ENCODE results near the gene NBR1.
"Not testable (repeated sequence)": the region's sequence is repeated elsewhere in the genome, so short reads cannot be mapped to it uniquely, and the experiment has no call there.

NBR1 gene, protein sequence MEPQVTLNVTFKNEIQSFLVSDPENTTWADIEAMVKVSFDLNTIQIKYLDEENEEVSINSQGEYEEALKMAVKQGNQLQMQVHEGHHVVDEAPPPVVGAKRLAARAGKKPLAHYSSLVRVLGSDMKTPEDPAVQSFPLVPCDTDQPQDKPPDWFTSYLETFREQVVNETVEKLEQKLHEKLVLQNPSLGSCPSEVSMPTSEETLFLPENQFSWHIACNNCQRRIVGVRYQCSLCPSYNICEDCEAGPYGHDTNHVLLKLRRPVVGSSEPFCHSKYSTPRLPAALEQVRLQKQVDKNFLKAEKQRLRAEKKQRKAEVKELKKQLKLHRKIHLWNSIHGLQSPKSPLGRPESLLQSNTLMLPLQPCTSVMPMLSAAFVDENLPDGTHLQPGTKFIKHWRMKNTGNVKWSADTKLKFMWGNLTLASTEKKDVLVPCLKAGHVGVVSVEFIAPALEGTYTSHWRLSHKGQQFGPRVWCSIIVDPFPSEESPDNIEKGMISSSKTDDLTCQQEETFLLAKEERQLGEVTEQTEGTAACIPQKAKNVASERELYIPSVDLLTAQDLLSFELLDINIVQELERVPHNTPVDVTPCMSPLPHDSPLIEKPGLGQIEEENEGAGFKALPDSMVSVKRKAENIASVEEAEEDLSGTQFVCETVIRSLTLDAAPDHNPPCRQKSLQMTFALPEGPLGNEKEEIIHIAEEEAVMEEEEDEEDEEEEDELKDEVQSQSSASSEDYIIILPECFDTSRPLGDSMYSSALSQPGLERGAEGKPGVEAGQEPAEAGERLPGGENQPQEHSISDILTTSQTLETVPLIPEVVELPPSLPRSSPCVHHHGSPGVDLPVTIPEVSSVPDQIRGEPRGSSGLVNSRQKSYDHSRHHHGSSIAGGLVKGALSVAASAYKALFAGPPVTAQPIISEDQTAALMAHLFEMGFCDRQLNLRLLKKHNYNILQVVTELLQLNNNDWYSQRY

DNA sequence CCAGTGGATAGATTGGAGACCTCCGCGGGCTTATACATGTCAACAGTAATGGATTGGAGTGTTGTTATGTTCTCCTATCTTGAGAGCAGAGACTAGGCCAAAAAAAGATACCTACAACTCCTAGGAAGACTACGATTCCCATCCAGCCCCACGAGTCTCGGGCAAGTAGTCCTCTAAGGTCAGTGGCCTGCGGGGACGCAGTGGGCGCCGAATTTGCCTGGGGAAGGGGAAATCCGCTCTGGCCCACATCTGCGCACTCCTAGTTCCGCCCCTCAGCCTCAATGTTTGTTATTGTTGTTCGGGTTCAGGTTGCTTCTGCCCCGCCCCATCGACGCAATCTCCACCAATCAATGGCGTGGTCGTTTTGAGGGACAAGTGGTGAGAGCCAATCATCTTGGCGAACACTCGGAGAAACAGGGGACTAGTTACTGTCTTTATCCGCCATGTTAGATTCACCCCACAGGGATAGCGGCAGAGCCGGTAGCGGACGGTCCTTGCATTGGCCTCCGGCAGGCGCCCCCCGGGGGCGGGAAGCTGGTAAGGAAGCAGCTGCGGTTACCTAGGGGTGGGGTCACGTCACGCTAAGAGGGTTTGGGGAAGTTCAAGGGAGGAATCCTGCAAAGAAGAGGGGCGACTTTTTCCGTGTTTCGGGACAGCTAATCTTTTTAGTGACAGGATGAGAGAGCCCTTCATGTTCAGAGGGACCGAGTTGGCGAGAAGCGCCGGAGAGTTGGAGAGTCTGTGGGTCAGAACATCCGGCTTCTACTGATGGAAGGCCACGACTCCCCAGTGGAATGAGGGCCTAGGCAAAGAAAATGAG lies at the start of gene NBR1:
TSS of gene NBR1 (plus strand) at position 449 of the 820 bp plus-strand sequence. CDS start 4,586 bp downstream, outside the sequence.
- DNase-seq = no peak

DNA sequence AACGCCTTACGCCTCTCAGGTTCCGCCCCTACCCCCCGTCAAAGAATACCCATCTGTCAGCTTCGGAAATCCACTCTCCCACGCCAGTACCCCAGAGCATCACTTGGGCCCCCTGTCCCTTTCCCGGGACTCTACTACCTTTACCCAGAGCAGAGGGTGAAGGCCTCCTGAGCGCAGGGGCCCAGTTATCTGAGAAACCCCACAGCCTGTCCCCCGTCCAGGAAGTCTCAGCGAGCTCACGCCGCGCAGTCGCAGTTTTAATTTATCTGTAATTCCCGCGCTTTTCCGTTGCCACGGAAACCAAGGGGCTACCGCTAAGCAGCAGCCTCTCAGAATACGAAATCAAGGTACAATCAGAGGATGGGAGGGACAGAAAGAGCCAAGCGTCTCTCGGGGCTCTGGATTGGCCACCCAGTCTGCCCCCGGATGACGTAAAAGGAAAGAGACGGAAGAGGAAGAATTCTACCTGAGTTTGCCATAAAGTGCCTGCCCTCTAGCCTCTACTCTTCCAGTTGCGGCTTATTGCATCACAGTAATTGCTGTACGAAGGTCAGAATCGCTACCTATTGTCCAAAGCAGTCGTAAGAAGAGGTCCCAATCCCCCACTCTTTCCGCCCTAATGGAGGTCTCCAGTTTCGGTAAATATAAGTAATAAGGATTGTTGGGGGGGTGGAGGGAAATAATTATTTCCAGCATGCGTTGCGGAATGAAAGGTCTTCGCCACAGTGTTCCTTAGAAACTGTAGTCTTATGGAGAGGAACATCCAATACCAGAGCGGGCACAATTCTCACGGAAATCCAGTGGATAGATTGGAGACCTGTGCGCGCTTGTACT lies 45.7 kb upstream of the NBR1 start, which contains the start of gene BRCA1:
TSS of gene BRCA1 (minus strand) at position 232 of the 834 bp plus-strand sequence. CDS start 1,268 bp downstream, outside the sequence.
- DNase-seq = no peak

DNA sequence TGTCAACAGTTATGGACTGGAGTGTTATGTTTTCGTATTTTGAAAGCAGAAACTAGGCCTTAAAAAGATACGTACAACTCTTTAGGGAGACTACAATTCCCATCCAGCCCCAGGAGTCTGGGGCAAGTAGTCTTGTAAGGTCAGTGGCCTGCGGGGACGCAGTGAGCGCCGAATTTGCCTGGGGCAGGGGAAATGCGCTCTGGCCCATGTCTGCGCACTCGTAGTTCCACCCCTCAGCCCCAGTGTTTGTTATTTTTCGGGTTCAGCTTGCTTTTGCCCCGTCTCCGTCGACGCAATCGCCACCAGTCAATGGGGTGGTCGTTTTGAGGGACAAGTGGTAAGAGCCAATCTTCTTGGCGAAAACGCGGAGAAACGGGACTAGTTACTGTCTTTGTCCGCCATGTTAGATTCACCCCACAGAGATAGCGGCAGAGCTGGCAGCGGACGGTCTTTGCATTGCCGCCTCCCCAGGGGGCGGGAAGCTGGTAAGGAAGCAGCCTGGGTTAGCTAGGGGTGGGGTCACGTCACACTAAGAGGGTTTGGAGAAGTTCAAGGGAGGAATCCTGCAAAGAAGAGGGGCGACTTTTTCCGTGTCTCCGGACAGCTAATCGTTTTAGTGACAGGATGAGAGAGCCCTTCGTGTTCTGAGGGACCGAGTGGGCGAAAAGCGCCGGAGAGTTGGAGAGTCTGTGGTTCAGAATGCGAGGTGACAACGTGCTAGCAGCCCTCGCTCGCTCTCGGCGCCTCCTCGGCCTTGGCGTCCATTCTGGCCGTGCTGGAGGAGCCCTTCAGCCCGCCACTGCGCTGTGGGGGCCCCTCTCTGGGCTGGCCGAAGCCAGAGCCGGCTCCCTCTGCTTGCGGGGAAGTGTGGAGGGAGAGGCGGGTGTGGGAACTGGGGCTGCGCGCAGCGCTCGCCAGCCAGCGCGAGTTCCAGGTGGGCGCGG lies 44.8 kb upstream of the NBR1 start:
- DNase-seq = no peak

DNA sequence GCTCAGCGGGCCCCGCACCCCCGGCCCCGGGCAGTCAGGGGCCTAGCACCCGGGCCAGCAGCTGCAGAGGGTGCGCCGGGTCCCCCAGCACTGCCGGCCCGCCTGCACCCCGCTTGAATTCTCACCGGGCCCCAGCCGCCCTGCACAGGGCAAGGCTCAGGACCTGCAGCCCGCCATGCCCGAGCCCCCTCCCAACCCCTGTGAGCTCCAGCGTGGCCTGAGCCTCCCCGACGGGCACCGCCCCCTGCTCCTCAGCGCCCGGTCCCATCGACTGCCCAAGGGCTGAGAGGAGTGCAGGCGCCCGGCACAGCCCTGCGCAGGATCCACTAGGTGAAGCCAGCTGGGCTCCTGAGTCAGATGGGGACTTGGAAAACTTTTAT lies 44.1 kb upstream of the NBR1 start:
- DNase-seq = no peak

DNA sequence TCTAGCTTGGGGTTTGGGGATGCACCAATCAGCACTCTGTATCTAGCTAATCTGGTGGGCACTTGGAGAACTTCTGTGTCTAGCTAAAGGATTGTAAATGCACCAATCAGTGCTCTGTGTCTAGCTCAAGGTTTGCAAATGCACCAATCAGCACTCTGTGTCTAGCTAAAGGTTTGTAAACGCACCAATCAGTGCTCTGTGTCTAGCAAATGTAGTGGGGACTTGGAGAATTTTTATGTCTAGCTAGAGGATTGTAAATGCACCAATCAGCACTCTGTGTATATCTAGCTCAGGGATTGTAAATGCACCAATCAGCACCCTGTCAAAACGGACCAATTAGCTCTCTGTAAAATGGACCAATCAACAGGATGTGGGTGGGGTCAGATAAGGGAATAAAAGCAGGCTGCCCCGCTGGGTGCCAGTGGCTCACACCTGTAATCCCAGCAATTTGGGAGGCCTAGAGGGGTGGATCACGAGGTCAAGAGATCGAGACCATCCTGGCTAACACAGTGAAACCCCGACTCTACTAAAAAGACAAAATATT lies 43.6 kb upstream of the NBR1 start:
- DNase-seq = not testable (repeated sequence)

DNA sequence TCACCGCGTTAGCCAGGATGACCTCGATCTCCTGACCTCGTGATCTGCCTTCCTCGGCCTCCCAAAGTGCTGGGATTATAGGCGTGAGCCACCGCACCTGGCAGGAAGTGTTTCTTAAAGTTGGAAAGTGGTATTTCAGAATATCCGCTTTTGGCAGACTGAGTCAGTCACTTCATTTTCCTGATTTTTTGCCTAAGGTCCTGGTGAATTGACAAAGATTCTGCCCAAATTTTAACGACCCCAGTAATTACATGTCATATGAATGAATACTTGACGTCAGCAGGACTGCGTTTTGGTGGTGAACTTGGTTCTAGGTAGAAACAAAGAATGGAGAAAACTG lies 41.4 kb upstream of the NBR1 start:
- DNase-seq = no peak

DNA sequence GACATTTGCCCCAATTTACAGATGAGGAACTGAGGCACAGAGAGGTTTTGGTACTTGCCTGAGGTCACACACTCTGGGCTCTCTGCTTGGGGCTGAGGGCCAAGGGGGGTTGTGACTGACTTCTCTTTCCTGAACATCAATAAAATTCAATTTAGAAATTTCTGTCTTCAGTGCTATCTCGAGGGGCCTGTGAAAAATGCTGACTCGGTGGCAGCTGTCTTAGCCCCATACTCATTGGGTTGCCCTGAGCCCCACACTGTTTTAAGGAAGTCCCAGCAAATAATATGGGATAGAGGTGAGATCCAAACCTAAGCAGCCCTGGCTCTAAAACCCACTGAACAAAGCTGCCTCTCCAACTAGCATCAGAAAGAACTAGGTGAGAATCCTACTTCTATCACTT lies 38.9 kb upstream of the NBR1 start:
- no peak for DNase-seq

DNA sequence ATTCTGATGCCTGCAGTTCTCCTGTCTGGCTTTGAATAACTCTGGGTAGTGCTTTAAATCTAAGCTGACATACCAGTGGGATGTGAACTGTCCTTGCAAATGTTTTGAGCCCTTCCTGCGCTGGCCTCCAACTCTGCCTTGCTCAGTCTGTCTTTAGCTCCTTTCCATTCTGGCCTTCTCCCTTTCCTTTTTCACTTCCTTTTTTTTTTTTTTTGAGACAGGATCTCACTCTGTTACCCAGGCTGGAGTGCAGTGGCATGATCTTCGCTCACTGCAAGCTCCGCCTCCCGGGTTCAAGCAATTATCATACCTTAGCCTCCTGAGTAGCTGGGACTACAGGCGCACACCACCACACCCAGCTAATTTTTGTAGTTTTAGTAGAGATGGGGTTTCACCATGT lies 37.6 kb upstream of the NBR1 start:
- DNase-seq = not testable (repeated sequence)

DNA sequence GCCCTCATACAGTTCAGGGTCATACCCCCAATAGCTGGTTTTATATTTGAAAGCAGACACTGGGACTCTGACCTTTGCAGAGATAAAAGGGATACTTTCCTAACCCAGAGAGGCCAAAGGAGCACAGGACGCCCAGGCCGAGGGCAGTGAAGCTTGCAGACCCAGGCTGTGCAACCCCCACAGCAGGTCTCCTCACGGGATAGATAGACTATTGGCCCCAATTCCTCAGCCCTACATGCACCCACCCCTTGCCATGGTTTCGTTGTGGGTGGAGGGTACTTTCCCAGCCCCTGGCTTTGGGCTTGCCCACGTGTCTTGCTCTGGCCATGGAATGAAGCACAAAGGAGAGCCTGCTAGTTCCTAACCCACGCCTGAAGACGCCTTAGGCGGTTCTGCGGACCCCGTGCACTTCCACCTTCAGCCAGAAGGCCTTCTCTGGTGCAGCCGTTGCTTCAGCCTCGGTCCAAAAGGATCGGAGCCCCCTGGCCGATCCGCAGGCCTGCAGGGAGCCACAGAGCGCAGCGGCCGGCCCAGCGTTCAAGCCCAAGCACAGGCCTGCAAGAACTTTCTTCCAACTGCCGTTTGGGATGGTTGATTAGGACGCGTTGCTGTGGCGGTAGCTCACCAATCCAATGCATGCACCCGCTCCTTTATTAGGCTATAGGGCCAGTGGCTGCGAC lies 36.1 kb upstream of the NBR1 start:
- DNase-seq = no peak

DNA sequence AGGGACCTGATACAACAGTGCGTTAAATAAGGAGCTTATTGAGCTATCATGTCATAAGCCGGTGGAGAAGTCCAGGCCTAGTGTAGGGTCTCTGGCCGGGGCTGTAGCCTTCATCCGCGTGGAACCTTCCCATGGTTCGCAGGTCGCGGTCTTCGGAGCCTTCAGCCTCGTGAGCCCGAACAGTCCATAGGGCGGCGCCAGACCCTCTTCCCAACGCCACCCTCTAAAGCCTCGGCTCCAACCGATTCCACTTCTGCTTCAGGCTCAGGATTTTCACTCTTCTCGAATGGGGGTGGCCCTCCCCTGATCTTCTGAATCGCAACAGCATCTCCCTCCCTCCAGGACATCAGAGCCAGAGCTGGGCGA lies 35.6 kb upstream of the NBR1 start:
- no peak for DNase-seq

DNA sequence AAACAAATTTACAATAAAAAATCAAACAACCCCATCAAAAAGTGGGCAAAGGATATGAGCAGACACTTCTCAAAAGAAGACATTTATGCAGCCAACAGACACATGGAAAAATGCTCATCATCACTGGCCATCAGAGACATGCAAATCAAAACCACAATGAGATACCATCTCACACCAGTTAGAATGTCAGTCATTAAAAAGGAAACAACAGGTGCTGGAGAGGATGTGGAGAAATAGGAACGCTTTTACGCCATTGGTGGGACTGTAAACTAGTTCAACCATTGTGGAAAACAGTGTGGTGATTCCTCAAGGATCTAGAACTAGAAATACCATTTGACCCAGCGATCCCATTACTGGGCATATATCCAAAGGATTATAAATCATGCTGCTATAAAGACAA lies 34.4 kb upstream of the NBR1 start:
- DNase-seq = not testable (repeated sequence)

DNA sequence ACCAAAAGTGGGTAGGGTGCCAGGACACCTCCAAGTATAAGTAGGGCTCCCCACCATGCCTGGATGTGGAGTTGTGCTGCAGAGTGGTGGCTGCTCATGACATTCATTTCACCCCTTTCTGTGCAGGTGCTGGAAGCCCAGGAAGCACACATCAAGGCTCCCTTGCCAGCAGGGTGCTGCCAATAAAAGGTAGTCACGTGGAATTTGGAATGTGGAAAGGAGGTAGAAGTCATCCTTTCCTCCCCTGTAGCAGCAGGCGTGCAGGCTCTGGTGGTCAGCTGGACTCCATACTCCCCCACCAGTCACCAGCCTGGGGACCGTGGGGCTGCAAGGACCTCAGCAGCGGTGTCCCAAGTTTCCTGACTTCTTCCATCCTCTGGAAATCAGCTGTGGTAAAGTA lies 32.5 kb upstream of the NBR1 start:
- not testable (repeated sequence) for DNase-seq

DNA sequence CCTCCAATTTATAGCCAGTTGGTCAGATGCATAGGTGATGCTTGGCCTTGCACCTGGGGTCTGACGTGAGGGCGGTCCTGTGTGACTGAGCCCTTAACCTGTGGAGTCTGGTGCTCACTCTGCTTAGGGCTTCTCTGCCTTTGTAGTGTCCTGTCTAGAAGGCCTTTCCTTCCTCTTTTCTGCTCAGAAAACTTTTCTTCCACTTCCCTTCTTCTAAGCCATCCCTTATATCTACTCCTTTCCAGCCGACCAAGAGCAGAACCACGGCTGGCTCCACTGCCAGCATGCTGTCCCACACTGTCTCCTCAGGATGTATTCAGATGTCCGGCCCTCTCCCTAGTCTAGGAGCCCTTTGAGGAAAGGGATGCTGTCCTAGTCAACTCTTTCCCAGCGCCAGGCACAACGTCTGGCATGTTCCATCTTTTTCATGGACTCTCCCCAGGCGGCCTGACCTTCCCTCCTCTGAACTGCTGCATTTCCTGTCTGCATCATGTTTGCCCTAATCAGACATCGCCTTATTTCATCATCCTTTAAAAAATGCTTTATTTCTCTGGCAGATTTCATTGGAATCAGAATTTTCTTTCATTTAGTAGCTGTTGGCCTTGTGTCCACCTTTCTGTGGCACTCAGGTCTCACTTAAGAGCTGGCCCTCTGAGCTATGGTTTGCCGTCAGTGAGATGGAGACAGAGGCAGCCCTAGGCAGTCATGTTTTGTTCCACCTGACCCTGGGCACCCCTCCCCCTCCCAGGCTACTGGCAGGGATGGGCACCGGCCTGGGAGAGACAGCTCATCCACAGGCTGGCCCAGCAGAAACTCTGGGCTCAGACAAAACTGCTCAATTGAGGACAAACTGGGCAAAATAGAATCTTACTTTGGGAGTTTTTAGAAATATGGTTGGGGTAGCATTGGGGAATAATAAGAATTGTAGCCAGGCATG lies 30.4 kb upstream of the NBR1 start:
- no peak for DNase-seq

DNA sequence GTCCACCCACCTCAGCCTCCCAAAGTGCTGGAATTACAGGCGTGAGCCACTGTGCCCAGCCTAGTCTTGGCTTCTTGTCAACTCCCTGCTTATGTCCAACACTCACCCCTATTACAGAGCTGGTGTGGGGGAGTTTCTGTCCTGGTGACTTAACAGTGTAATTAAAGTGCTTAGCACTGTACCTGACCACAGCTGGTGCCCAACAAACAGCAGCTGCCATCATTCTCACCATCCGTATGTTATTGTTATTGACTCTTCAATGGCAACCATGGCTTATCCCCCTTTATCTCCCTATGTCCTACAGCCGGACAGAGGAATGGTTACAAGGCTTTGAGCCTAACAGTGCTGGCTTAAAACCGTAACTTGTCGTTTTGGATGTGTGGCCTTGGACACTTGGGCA lies 28.9 kb upstream of the NBR1 start:
- DNase-seq = no peak

DNA sequence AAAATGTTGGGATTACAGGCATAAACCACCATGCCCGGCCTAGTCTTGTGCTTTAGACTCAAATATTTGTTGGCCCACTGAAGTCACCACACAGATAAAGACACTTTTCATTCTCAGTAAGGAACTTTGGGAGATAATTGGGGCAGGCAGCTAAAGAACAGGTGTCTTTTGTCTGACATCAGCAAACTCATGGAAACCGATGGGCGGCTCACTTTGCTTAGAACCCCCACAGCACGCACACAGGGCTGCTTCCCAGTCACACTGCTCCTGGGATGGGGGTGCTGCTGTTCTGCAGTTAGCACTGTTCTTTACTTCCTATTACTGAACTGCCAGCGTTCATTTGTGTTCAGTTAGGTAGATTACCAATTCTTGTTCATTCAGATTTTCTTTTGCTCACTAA lies 27.8 kb upstream of the NBR1 start:
- no peak for DNase-seq

DNA sequence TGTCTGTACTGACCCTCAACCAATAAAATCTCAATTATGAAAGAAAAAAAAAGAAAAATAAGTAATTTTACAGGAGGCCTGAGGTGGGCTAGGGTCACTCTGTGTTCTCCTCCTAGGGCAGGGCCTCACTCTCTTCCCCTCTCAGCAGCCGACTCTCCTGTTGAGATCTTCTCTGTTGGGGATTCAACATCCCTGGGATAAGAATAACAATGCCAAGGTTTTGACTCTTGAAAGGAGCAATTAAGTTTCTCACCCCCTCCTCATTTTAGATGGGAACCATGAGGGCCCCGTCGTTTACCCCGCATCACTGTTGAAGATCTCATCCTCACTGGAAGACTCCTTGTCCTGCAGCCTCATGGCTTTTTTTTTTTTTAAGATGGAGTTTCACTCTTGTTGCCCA lies 24.4 kb upstream of the NBR1 start:
- DNase-seq = no peak

DNA sequence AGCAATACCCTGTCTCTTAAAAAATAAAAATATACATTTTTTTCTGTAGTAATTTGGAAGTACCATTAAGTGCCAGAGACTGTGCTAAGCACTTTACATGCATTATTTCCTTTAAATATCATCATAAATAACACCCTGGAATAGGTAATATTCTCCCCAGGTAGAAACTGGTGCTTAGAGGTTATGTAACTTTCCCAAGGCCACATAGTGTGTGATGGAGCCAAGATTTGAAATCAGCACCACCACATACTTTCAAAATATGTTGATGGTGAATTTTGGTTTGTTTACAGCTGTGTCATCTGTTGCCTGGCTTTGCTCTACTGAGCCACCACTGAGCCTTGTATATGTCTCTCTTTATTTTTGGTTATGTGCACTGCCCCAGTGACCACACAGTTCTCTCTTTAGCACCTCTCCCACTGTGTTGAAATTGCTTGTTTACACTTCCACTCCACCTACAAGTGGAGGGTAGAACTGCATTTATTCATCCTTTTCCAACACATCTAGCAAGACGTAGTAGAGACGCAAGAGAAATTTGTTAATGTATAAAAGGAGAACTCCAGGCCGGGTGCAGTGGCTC lies 19.0 kb upstream of the NBR1 start:
- no peak for DNase-seq

DNA sequence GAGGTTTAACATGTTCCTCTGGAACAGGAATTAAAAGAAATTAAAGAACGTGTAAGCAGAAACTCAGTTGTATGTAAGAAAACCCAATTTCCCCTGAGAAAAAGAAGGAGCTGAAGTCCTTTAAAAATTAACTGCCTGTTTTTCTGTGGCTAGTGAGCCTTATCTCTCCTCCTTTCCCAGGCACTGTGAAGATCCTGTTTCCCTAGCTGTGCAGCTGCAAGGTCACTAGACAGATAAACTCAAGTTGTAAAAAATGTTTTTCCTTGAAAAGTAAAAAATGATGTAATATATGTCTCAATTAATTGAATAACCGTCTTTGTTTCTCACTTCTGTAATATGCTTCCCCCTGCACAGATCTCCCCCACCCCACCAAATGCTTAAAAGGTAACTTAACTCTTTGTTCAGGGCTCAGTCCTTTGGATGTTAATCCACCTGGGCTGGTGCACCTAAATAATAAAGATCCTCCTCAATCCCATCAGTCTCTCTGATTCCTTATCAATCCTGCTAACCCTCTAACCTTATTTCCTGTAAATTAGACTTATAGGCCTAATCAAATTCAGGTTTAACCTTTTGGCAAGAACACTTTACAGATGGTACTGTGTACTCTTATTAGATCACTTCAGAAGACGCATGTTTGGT lies 17.7 kb upstream of the NBR1 start:
- DNase-seq = not testable (repeated sequence)

Data from cortex of kidney (tissue), 1 donor.